Ectodermal cell (in vitro differentiated cells): ENCODE results near the gene SLC23A2. TPM values are rescaled to one million over a fixed set of nuclear protein-coding genes. Genes with fewer than 3 reads are reported as not detected.
"Not testable (repeated sequence)": the region's sequence is repeated elsewhere in the genome, so short reads cannot be mapped to it uniquely, and the experiment has no call there.

ENCODE experiments used
- H3K27ac ChIP-seq: 2 replicates; pipeline ENCODE4 v1.7.0; 2013; ENCODE audit warnings: mild to moderate bottlenecking, low read depth, low read length; ENCODE audit not compliant: insufficient read depth, poor library complexity, severe bottlenecking
- H3K27me3 ChIP-seq: 2 replicates; pipeline ENCODE4 v1.7.0; 2013; ENCODE audit warnings: mild to moderate bottlenecking, low read length; ENCODE audit not compliant: insufficient read depth, control insufficient read depth, poor library complexity, severe bottlenecking
- H3K36me3 ChIP-seq: one replicate; pipeline ENCODE4 v1.7.0; 2013; ENCODE audit warnings: low read length; ENCODE audit not compliant: control insufficient read depth, insufficient read depth
- H3K4me1 ChIP-seq: one replicate; pipeline ENCODE4 v1.7.0; 2013; ENCODE audit warnings: low read length; ENCODE audit not compliant: control insufficient read depth, insufficient read depth
- H3K4me3 ChIP-seq: 2 replicates; pipeline ENCODE4 v1.7.0; 2013; ENCODE audit warnings: low read depth, low read length, control low read depth; ENCODE audit not compliant: insufficient read depth
- H3K9me3 ChIP-seq: 2 replicates; pipeline ENCODE4 v1.7.0; 2013; ENCODE audit warnings: mild to moderate bottlenecking, low read length, moderate library complexity; ENCODE audit not compliant: control insufficient read depth
- WGBS, 2 experiments: methylation state at CpG; one replicate each; pipeline ENCODE4 v1.1.7; 2013; ENCODE audit warnings: missing lambda C conversion rate in 2 of 2; 5-methylcytosine and 5-hydroxymethylcytosine counted together
- polyA plus RNA-seq, 4 experiments: library from polyadenylated mRNA; stranded (reverse); fragments of 50-300 nt; gene quantifications; one replicate each; pipeline ENCODE4 v1.2.3, GENCODE V29; 2013

The SLC23A2 gene
- 17.0 TPM for polyA plus RNA-seq (2013, experiment 1 of 4)
- 19.6 TPM for polyA plus RNA-seq (2013, experiment 2 of 4)
- 12.0 TPM for polyA plus RNA-seq (2013, experiment 3 of 4)
- 12.6 TPM for polyA plus RNA-seq (2013, experiment 4 of 4)

GRCh38 chr20:5001174-5002076 lies at the start of gene SLC23A2:
TSS of gene SLC23A2 (minus strand) at chr20:5001510. CDS start at chr20:4932562, 68,948 bp downstream.
- H3K27ac ChIP-seq: no peak within 1 kb of the TSS
- H3K36me3 ChIP-seq: no peaks in the 10 kb centered on the region
- H3K4me1 ChIP-seq: peaks cover 8% of the 10 kb centered on the region
- peaks cover 25% of the 10 kb centered on the region for H3K27me3 ChIP-seq
- H3K4me3 ChIP-seq: peak within 1 kb of the TSS; percentile 63
- 1% methylated on average over 86 to 88 of the region's 88 CpGs for WGBS, 2 experiments
- no peaks in the 10 kb centered on the region for H3K9me3 ChIP-seq

GRCh38 chr20:5046656-5047339 lies 45.5 kb upstream of the SLC23A2 start:
- no peak overlapping the region for H3K27ac ChIP-seq
- H3K27me3 ChIP-seq: no peaks in the 10 kb centered on the region
- H3K4me1 ChIP-seq: peaks cover 5% of the 10 kb centered on the region
- H3K9me3 ChIP-seq: no peaks in the 10 kb centered on the region
- H3K4me3 ChIP-seq: no peak overlapping the region
- 91 to 92% methylated on average over 8 of the region's 8 CpGs for WGBS, 2 experiments
- H3K36me3 ChIP-seq: no peaks in the 10 kb centered on the region

DNA sequence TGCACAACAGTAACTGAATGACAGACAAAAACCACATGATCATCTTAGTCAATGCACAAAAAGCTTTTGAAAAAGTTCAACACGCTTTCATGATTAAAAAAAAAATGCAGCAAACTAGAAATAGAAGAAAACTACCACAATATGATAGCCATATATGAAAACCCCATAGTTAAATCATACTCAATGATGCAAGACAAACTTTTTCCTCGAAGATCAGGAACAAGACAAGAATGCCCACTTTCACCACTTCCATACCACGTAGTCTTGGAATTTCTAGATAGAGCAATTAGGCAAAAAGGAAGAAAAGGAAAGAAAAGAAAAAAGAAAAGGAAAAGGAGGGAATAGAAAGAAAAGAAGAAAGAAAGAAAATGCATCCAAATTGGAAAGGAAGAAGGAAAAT lies 44.6 kb upstream of the SLC23A2 start:
- WGBS, 2 experiments: 85 to 92% methylated on average over 2 of the region's 3 CpGs

DNA sequence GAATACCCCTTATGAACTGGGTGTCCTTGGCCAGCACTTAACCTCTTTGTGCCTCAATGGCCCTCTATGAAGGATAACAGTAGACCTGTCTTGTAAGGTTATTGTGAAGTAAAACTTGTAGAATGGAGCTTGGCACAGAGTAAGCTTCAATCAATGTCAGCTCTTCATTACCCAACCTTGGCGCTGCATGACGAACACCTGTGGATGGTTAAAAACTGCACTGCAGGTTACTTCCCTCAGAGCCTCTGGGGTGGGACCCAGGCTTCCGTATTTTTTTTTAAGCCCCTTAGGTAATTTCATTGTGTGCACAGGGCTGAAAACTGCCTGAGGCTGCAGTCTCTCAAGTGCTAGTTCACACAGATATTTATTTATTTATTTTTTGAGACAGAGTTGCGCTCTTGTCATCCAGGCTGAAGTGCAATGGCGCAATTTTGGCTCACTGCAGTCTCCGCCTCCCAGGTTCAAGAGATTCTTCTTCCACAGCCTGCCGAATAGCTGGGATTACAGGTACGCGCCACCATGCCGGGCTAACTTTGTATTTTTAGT lies 42.8 kb upstream of the SLC23A2 start:
- WGBS, 2 experiments: 88 to 91% methylated on average over 10 of the region's 10 CpGs
- Histone ChIP-seq H3K9me3 (no peaks in the 10 kb centered on the region), H3K27me3 (no peaks in the 10 kb centered on the region), H3K4me1 (no peaks in the 10 kb centered on the region), H3K36me3 (no peaks in the 10 kb centered on the region), H3K4me3 (no peak overlapping the region), H3K27ac (no peak overlapping the region)

More for the DNA sequence above, 44.6 kb upstream of the SLC23A2 start:
- H3K27me3 ChIP-seq: no peaks in the 10 kb centered on the region
- H3K36me3 ChIP-seq: no peaks in the 10 kb centered on the region
- no peaks in the 10 kb centered on the region for H3K9me3 ChIP-seq
- H3K27ac ChIP-seq: no peak overlapping the region
- peaks cover 5% of the 10 kb centered on the region for H3K4me1 ChIP-seq
- H3K4me3 ChIP-seq: no peak overlapping the region

DNA sequence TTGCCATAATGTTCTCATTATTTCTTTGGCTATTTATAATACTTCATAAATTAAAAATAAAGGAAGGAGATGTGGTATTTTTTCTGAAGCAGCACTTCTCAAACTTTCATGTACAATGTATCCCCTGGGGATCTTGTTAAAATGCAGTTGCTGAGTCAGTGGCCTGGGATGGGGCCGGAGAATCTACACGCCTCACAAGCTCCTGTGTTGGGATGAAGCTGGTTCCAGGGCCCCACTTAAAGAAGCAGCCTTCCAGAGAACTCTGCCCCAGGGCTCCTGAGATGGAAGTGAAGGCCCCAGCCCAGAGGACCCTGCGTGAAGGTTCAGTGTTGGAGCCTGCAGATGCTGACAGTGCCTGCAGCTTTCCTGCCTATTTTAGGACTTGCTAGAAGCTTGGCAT lies 40.1 kb upstream of the SLC23A2 start:
- Histone ChIP-seq H3K4me1 (no peaks in the 10 kb centered on the region), H3K4me3 (no peak overlapping the region), H3K27me3 (no peaks in the 10 kb centered on the region), H3K27ac (peak overlapping the region; percentile 60), H3K9me3 (no peaks in the 10 kb centered on the region), H3K36me3 (no peaks in the 10 kb centered on the region)
- WGBS, 2 experiments: 64 to 68% methylated on average over 3 of the region's 3 CpGs

DNA sequence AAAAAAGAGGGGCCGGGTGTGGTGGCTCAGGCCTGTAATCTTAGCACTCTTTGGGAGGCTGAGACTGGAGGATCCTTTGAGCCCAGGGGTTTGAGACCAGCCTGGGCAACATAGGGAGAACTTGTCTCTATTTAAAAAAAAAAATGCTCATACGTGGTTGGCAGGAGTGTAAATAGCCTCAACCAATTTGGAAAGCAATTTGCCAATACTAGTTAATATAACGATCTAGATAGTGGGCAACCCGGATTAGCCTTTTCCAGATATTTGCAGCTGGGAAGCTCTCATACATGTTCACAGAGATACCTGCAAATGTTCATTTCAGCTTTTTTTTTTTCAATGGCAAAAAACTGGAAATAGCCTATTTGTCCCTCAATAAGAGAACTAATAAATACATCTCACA lies 39.0 kb upstream of the SLC23A2 start:
- no peak overlapping the region for H3K27ac ChIP-seq
- no peaks in the 10 kb centered on the region for H3K9me3 ChIP-seq
- 91 to 94% methylated on average over 4 of the region's 4 CpGs for WGBS, 2 experiments
- no peak overlapping the region for H3K4me3 ChIP-seq
- H3K36me3 ChIP-seq: no peaks in the 10 kb centered on the region
- no peaks in the 10 kb centered on the region for H3K27me3 ChIP-seq
- H3K4me1 ChIP-seq: no peaks in the 10 kb centered on the region

DNA sequence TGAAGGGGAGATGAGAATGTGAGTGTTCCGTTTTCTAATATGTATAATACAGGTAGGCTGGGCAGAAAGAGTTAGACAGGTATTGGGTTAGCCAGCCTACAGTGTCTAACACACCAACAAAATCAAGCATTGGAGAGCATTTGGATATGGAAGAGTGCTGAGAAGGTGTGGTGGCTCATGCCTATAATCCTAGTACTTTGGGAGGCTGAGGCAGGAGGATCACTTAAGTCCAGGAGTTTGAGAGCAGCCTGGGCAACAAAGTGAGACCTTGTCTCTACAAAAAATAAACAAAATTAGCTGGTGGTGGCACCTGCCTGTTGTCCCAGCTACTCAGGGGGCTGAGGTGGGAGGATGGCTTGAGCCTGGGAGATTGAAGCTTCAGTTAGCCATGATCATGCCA lies 38.6 kb upstream of the SLC23A2 start:
- WGBS, 2 experiments: 89 to 91% methylated on average over 1 of the region's 1 CpG
- no peak overlapping the region for H3K4me3 ChIP-seq
- H3K4me1 ChIP-seq: no peaks in the 10 kb centered on the region
- H3K36me3 ChIP-seq: no peaks in the 10 kb centered on the region
- no peak overlapping the region for H3K27ac ChIP-seq
- no peaks in the 10 kb centered on the region for H3K27me3 ChIP-seq
- no peaks in the 10 kb centered on the region for H3K9me3 ChIP-seq

DNA sequence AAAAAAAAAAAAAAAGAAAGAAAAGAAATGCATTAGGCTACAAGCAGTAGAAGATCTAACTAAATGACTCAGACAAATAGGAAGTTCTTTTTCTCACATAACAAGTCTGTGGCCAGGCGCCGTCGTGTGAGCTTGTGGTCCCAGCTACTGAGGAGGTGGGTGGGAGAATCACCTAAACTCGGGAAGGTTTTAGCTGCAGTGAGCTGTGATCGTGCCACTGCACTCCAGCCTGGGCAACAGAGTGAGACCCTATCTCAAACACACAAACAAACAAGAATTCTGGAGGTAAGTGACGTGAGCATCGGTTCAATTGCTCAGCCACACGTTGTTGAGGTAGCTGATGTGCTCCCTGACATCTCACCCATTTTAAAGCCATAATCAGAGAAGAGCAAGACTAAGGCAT lies 37.9 kb upstream of the SLC23A2 start:
- whole genome bisulfite sequencing, 2 experiments: 91% methylated on average over 8 of the region's 8 CpGs
- H3K4me3 ChIP-seq: no peak overlapping the region
- no peaks in the 10 kb centered on the region for H3K27me3 ChIP-seq
- no peaks in the 10 kb centered on the region for H3K4me1 ChIP-seq
- H3K36me3 ChIP-seq: no peaks in the 10 kb centered on the region
- H3K9me3 ChIP-seq: no peaks in the 10 kb centered on the region
- H3K27ac ChIP-seq: no peak overlapping the region

DNA sequence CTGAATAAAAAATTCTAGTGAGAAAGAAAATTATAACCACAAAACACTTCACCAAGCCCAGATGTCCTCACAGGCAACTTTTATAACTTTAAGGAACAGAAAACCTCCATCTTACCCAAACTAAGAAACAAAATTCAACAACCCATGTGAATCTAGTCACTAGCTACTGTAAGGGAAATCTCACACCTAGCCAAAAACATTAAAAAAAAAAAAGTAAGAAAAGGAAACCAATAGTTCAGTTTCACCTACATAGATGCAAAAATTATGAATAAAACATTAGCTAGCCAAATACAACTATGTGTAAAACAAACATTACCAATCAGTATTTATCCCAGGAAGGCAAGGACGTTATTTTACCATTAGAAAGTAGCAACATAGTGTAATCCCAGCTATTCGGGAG lies 35.5 kb upstream of the SLC23A2 start:
- Histone ChIP-seq H3K4me3 (no peak overlapping the region), H3K27ac (no peak overlapping the region), H3K36me3 (no peaks in the 10 kb centered on the region), H3K9me3 (no peaks in the 10 kb centered on the region), H3K4me1 (no peaks in the 10 kb centered on the region), H3K27me3 (no peaks in the 10 kb centered on the region)
- WGBS, 2 experiments: 88 to 89% methylated on average over 2 of the region's 2 CpGs

GRCh38 chr20:5035518-5035917 lies 34.2 kb upstream of the SLC23A2 start:
- H3K36me3 ChIP-seq, H3K27me3 ChIP-seq, H3K9me3 ChIP-seq, H3K4me1 ChIP-seq, H3K4me3 ChIP-seq, H3K27ac ChIP-seq: not testable (repeated sequence)
- WGBS, 2 experiments: 89 to 94% methylated on average over 1 of the region's 1 CpG
